MG63 (cell line): ENCODE results near the gene MAD2L2. TPM values are rescaled to one million over a fixed set of nuclear protein-coding genes. Genes with fewer than 3 reads are reported as not detected.

ENCODE experiments used
- DNase-seq: peaks from one replicate; pipeline ENCODE4 v3.0.0-alpha.2; 2020
- H3K27me3 ChIP-seq: fragments of 250-450 bp; sonication (Bioruptor Pico); 2 replicates; pipeline ENCODE4 v1.5.1; 2020; ENCODE audit warnings: mild to moderate bottlenecking, moderate library complexity
- H3K36me3 ChIP-seq: fragments of 250-450 bp; sonication (Bioruptor Pico); 2 replicates; pipeline ENCODE4 v1.5.1; 2020; ENCODE audit warnings: mild to moderate bottlenecking, moderate library complexity
- H3K4me3 ChIP-seq: fragments of 250-450 bp; sonication (Bioruptor Pico); 2 replicates; pipeline ENCODE4 v1.5.1; 2020; ENCODE audit warnings: mild to moderate bottlenecking, moderate library complexity
- H3K9me3 ChIP-seq: fragments of 250-450 bp; sonication (Bioruptor Pico); 2 replicates; pipeline ENCODE4 v1.5.1; 2020; ENCODE audit warnings: mild to moderate bottlenecking, moderate library complexity
- total RNA-seq: library from RNA; depleted of rRNA; stranded (reverse); fragments of >200 nt; shearing (Covaris generic); gene quantifications from 2 replicates; pipeline ENCODE4 v1.2.3, GENCODE V29; 2014; ENCODE audit warnings: low replicate concordance

Gene MAD2L2
- total RNA-seq, 1 experiment from 2014 or later: 71.1 TPM

GRCh38 chr1:11693024-11693590, 12.2 kb upstream of the MAD2L2 start:
- peak; percentile 92 for DNase-seq
- Histone ChIP-seq H3K4me3 (no peak overlapping the region), H3K9me3 (no peaks in the 10 kb centered on the region), H3K36me3 (no peaks in the 10 kb centered on the region), H3K27me3 (peaks cover 8% of the 10 kb centered on the region)

DNA sequence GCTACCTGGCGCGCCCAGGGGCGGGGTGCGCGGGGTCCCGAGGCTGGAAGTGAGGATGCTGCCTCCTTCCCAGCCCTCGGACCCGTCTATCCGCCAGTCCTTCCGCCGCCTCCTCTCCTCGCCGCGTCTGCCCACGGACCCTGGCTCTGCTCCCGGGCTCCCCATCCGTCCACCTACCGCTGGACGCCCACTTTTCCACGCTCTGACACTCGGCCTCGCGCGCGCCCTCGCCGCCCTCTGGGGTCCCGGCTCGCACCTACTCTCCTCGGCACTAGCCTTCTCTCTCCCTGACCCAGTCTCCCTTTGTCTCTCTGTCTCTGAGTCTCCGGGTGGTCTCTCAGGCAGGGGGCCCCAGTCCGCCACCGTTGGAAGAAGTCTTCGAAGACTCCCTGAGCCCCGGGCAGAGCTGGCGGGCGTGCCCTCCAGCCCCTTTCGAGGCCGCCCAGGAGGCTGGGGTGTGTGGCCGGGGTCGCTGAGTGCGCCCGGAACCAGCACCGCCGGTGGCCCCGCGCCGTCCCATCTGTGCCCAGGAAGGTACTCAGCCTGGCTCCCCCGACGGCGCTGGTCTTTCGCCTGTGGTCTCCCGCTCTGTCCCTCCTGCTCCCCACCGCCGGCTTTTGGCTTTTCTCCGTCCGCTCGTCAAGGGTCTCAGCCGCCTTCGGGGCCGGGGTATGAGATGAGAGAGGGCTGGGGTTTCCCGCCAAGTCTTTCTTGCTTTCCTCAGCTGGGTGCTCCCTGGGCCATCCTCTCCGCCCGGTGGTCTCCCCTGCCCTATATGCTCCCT, 11.2 kb upstream of the MAD2L2 start:
- Histone ChIP-seq H3K36me3 (no peaks in the 10 kb centered on the region), H3K4me3 (no peak overlapping the region), H3K27me3 (peaks cover 8% of the 10 kb centered on the region), H3K9me3 (no peaks in the 10 kb centered on the region)
- DNase-seq: no peak

DNA sequence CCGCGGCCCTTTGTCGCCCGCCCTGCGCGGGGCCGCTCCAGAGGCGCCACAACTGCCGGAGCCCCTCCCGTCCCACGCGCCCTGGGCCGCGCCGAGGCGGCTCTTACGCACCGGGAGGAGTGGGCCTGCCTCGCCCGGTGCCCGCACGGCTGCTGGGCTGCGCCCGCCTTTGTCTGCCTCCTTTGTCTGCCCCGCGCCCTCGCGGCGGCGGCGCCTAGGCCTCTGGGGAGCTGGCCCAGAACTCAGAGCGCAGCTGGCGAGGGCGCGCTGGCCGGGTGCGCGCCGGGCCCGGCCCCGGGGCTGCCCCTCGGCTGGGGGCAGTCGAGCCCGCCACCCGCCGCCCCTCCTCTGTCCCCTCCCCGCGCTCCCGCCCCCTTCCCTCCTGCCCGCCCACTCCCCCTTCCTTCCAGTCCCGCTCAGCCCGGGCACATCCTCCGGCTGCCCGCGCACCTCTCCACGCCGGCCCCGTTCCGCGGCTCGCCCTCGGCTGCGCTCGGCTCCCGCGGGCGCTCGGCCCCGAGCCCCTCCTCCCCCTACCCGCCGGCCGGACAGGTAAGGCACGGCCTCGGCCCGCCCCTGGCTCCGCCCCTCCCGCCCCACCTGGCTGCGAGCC, 10.5 kb upstream of the MAD2L2 start, which contains the start of gene DRAXIN:
DRAXIN (plus strand) TSS at position 409 of the 613 bp plus-strand sequence. CDS start 14,549 bp downstream, outside the sequence.
- peak; percentile 18 for DNase-seq
- Histone ChIP-seq H3K4me3 (no peak within 1 kb of the TSS), H3K27me3 (peaks cover 8% of the 10 kb centered on the region), H3K9me3 (no peaks in the 10 kb centered on the region), H3K36me3 (no peaks in the 10 kb centered on the region)

- no peak for DNase-seq
- no peaks in the 10 kb centered on the region for H3K36me3 ChIP-seq
- H3K4me3 ChIP-seq: no peak overlapping the region
- peaks cover 8% of the 10 kb centered on the region for H3K27me3 ChIP-seq
- no peaks in the 10 kb centered on the region for H3K9me3 ChIP-seq
Measured at GRCh38 chr1:11690397-11691301, 9.7 kb upstream of the MAD2L2 start.

DNA sequence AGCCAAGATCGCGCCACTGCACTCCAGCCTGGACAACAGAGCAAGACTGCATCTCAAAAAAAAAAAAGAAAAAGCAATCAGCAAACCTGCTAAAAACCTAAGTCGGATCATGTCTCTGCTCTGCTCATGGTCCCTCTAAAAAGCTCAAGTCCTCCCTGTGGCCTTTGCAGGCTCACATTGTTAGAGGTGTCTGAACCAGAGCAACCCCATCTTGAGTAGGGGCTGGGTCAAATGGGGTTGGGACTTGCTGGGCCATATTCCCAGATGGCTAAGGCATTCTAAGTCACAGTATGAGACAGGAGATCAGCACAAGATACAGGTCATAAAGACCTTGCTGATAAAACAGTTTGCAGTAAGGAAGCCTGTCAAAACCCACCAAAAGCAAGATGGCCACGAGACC, 7.6 kb upstream of the MAD2L2 start:
- Histone ChIP-seq H3K4me3 (no peak overlapping the region), H3K9me3 (no peaks in the 10 kb centered on the region), H3K27me3 (peaks cover 8% of the 10 kb centered on the region)

DNA sequence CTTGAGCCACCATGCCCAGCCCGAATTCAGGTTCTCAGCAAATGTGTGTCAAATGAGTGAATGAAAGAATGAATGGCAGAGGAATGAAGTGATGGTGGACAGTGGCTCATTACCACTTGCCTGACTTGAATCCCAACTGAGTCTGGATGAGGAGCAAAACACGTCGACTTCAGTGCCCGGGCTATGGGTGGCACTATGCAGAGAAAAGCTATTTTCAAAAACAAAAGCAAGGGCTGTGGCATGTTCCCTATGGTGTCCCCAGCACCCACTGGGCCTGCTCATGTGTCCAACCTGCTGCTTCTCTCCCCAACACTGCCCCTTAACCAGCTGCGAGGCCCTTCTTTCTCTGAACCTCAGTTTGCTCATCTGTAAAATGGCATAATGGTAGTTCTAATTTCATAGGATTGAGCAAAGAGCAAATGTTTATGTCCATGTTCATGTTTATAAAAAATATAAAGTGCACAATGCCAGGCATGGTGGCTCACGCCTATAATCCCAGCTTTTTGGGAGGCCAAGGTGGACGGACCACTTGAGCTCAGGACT, 4.3 kb upstream of the MAD2L2 start:
- no peak overlapping the region for H3K4me3 ChIP-seq

More for the DNA sequence above, 7.6 kb upstream of the MAD2L2 start:
- no peaks in the 10 kb centered on the region for H3K36me3 ChIP-seq
- DNase-seq: no peak

GRCh38 chr1:11684070-11684469, 3.1 kb upstream of the MAD2L2 start:
- no peaks in the 10 kb centered on the region for H3K36me3 ChIP-seq
- H3K4me3 ChIP-seq: no peak overlapping the region
- H3K9me3 ChIP-seq: no peaks in the 10 kb centered on the region
- no peak for DNase-seq
- H3K27me3 ChIP-seq: no peaks in the 10 kb centered on the region

More for the DNA sequence above, 4.3 kb upstream of the MAD2L2 start:
- H3K9me3 ChIP-seq: no peaks in the 10 kb centered on the region
- no peaks in the 10 kb centered on the region for H3K36me3 ChIP-seq
- DNase-seq: no peak
- H3K27me3 ChIP-seq: no peaks in the 10 kb centered on the region

- DNase-seq: no peak
- peaks cover 5% of the 10 kb centered on the region for H3K36me3 ChIP-seq
- H3K9me3 ChIP-seq: no peaks in the 10 kb centered on the region
- no peaks in the 10 kb centered on the region for H3K27me3 ChIP-seq
- H3K4me3 ChIP-seq: no peak overlapping the region
Measured at GRCh38 chr1:11682799-11683198, 1.9 kb upstream of the MAD2L2 start.

DNA sequence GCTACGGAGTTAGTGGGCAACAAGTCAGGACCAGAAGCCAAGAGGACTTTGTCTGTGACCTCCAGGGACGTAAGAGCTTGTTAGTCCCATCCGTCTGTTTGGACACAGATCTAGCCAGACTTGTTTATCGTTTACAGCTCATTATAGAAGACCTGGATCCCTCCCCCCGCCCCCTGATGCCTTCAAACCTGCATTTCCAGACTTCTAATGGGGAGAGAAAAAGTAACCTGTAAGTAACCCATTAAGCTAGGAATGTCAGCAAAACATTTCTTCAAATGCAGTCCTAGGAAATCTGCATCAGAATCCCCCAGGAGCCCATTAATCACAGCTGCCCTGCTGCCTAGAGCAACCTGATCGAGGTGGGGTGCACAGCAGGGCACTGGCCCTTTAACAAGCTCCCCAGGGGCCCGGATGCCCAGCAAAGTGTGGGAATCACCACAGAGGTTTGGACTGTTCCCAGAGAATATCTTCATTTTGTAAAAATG, 1.4 kb upstream of the MAD2L2 start:
- H3K27me3 ChIP-seq: no peaks in the 10 kb centered on the region
- no peak overlapping the region for H3K4me3 ChIP-seq
- H3K36me3 ChIP-seq: peaks cover 5% of the 10 kb centered on the region
- DNase-seq: no peak
- no peaks in the 10 kb centered on the region for H3K9me3 ChIP-seq

DNA sequence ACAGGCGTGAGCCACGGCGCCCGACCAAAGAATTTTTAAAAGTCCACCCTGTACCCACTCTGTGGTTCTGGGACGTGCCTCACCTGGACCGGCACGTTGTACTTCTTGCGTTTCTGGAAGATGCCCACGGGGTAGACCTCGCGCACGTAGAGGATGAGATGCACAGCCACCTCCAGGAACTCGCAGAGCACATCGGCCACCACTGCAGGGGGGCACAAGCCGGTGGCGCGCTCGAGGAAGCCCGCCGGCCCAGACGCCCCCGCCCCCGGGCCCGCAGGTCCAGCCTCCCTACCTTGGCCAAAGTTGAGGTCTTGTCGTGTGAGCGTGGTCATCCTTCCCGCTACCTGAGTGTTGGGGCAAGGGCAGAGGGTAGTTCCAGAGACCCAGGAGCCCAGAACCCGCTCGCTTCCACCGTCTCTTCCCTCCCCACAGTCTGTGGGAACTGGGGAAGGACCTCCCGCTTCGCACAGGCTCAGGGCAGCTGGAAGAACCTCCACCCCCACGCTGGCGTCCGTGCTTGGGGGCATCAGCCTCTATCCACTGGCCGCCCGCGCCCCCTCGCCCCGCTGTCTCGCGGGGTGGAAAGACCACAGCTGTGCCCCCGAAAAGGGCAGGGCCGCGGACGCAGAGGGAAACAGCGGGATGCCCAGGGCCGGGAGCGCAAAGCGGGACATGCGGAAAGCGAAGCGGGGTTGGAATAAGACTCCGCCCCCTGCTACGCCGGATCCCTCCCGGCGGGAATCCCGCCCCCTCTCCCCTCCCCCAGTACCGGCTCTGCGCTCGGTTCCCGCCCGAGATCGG, 478 bp downstream of the MAD2L2 start:
- H3K36me3 ChIP-seq: peaks cover 7% of the 10 kb centered on the region
- peak overlapping the region; percentile 78 for H3K4me3 ChIP-seq
- H3K9me3 ChIP-seq: no peaks in the 10 kb centered on the region
- no peaks in the 10 kb centered on the region for H3K27me3 ChIP-seq
- DNase-seq: no peak

DNA sequence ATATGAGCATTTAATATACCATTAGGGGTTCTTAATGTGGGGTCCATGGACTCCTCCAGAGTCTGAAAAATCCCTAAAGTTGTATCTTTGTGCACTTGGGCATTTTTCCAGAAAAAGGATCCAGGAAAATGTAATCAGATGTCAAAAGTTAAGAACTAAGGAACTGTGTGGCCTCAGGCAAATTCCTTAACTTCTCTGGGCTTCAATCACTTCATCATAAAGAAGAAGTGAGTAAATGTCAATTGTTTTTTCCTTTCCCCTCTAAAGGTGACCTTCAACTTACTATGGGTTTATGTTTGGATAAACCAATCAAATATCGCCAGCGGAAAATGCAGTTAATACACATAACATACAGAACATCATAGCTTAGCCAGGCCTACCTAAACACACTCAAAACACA, 2.5 kb downstream of the MAD2L2 start:
- Histone ChIP-seq H3K36me3 (peaks cover 15% of the 10 kb centered on the region), H3K4me3 (no peak overlapping the region)
- DNase-seq: no peak

DNA sequence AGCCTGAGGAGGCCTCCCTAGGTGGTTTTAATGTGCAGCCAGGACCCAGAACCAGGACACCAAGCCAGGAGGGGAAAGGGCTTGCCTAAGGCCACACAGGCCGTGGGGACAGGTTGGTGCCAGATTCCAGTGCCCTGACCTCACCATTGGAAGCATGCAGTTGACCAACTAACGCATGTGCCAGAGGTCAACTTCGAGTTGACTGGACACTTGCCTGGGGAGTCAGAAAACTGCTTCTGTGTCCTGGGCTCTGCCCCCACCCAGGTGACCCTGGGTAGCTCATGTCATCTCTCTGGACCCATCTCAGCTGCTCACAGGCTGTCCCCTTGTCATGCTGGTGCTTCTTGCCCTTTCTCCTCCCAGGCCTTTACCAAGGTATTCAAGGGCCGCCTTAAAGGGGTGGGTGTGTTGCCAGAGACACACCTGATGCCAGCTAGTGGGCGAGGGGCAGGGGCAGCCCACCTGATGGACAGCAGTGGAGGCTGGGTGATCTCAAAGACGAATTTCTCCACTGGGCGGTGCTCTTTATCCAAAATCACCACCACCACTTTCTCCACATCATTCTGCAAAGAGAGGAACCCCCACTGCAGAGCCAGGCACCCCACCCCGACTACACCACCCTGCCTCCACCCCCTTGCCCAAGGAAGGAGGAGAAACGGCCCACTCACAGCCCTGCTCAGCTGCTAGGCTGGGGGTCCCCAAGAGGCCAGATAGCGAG, 4.4 kb downstream of the MAD2L2 start:
- Histone ChIP-seq H3K36me3 (peaks cover 18% of the 10 kb centered on the region), H3K4me3 (no peak overlapping the region), H3K27me3 (no peaks in the 10 kb centered on the region), H3K9me3 (no peaks in the 10 kb centered on the region)
- DNase-seq: no peak

More for the DNA sequence above, 2.5 kb downstream of the MAD2L2 start:
- no peaks in the 10 kb centered on the region for H3K27me3 ChIP-seq
- no peaks in the 10 kb centered on the region for H3K9me3 ChIP-seq

GRCh38 chr1:11675325-11675724, 5.6 kb downstream of the MAD2L2 start:
- Histone ChIP-seq H3K9me3 (no peaks in the 10 kb centered on the region), H3K4me3 (no peak overlapping the region), H3K27me3 (no peaks in the 10 kb centered on the region), H3K36me3 (peaks cover 18% of the 10 kb centered on the region)
- DNase-seq: no peak

GRCh38 chr1:11674488-11674887, 6.5 kb downstream of the MAD2L2 start:
- Histone ChIP-seq H3K4me3 (no peak overlapping the region), H3K27me3 (no peaks in the 10 kb centered on the region), H3K36me3 (peaks cover 18% of the 10 kb centered on the region), H3K9me3 (no peaks in the 10 kb centered on the region)
- no peak for DNase-seq
